Dermis lymphatic vessel endothelial cell (primary cell): ENCODE measurements around the gene KLRC1. TPM values are rescaled to one million over a fixed set of nuclear protein-coding genes. Genes with fewer than 3 reads are reported as not detected.

Experiments
- total RNA-seq: library from RNA; depleted of rRNA; stranded (reverse); fragments of >200 nt; gene quantifications from 2 replicates; pipeline ENCODE4 v1.2.1, GENCODE V29; 2014

Gene KLRC1
- total RNA-seq, result not detected in 2 replicates

GRCh38 chr12:10453156-10453555 lies at the start of gene KLRC1:
TSS of gene KLRC1 (minus strand) at chr12:10453377. CDS start at chr12:10451156, 2,221 bp downstream.

DNA sequence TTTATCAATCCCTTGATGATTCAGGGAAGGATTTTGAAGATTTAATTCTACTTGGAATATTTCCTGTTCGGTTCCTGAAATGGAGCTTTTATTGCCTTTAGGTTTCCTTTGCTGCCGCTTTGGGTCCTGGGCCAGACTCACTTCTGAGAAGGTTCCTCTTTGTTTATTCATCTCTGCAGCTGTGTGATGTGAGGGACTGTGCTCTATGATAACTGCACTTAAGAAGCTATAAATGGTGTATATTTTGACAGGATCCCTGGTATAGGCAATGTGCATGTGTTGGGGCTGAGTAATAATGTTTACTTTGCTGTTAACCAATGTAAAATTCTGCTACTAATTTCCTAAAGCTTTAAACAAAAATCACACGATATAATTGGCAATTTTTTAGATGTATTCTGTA lies 17.4 kb downstream of the KLRC1 start, which contains the start of gene KLRC2:
TSS of gene KLRC2 (minus strand) at position 195 of the 400 bp plus-strand sequence. CDS start at position 171, 24 bp downstream.

GRCh38 chr12:10420334-10420733 lies 32.8 kb downstream of the KLRC1 start, which contains the start of gene KLRC3:
TSS of gene KLRC3 (minus strand) at chr12:10420595. CDS start at chr12:10420550, 45 bp downstream.

DNA sequence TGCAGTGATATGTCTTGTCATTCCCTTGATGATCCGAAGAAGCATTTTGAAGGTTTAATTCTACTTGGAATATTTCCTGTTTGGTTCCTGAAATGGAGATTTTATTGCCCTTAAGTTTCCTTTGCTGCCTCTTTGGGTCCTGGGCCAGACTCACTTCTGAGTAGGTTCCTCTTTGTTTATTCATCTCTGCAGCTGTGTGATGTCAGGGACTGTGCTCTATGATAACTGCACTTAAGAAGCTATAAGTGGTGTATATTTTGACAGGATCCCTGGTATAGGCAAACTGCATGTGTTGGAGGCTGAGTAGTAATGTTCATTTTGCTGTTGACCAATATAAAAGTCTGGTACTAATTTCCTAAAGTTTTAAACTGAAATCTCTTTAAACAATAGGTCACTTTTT lies 43.8 kb downstream of the KLRC1 start, which contains the start of gene KLRC4:
TSS of gene KLRC4 (minus strand) at position 366 of the 400 bp plus-strand sequence. CDS start at position 184, 182 bp downstream.

Other genes starting within 250 kb of the KLRC1 start
- 126 and 215 TPM in 2 replicates for gene GABARAPL1, start 240.5 kb downstream of the KLRC1 start, total RNA-seq
- gene KLRD1, start 145.5 kb downstream of the KLRC1 start, total RNA-seq, result 0.09 and 0.11 TPM in 2 replicates
- gene KLRK1, start 63.3 kb downstream of the KLRC1 start, total RNA-seq, result not detected in 2 replicates
- gene KLRC4, start 43.6 kb downstream of the KLRC1 start, total RNA-seq, result not detected in 2 replicates
- not detected in 2 replicates for gene KLRC3, start 32.8 kb downstream of the KLRC1 start, total RNA-seq
- not detected in 2 replicates for gene KLRC2, start 17.4 kb downstream of the KLRC1 start, total RNA-seq
- 0.54 and 1.4 TPM in 2 replicates for gene EIF2S3B, start 52.5 kb upstream of the KLRC1 start, total RNA-seq
- 10.7 and 12.5 TPM in 2 replicates for gene MAGOHB, start 160.2 kb upstream of the KLRC1 start, total RNA-seq
- gene STYK1, start 220.7 kb upstream of the KLRC1 start, total RNA-seq, result 2.7 and 7.8 TPM in 2 replicates